Glutamatergic neuron (in vitro differentiated cells): ENCODE results near the gene SKIL. TPM values are rescaled to one million over a fixed set of nuclear protein-coding genes. Genes with fewer than 3 reads are reported as not detected.

Source experiments
- DNase-seq: peaks from one replicate; pipeline ENCODE4 v3.0.0; 2022
- H3K27ac Mint-ChIP-seq: one replicate; pipeline ENCODE4 v1.8.0; 2020; ENCODE audit warnings: mild to moderate bottlenecking, mixed read lengths, inconsistent platforms; ENCODE audit not compliant: unreplicated experiment
- H3K27me3 Mint-ChIP-seq: one replicate; pipeline ENCODE4 v1.8.0; 2020; ENCODE audit warnings: mild to moderate bottlenecking, moderate library complexity, mixed read lengths, inconsistent platforms; ENCODE audit not compliant: unreplicated experiment
- H3K36me3 Mint-ChIP-seq: one replicate; pipeline ENCODE4 v1.8.0; 2020; ENCODE audit warnings: mild to moderate bottlenecking, mixed read lengths, inconsistent platforms; ENCODE audit not compliant: unreplicated experiment
- H3K4me1 Mint-ChIP-seq: one replicate; pipeline ENCODE4 v1.8.0; 2020; ENCODE audit warnings: mild to moderate bottlenecking, low read depth, mixed read lengths, inconsistent platforms; ENCODE audit not compliant: unreplicated experiment
- H3K4me3 Mint-ChIP-seq: one replicate; pipeline ENCODE4 v1.8.0; 2020; ENCODE audit warnings: mild to moderate bottlenecking, mixed read lengths, inconsistent platforms; ENCODE audit not compliant: unreplicated experiment
- H3K9me3 Mint-ChIP-seq: one replicate; pipeline ENCODE4 v1.8.0; 2020; ENCODE audit warnings: mild to moderate bottlenecking, moderate library complexity, mixed read lengths, inconsistent platforms; ENCODE audit not compliant: unreplicated experiment
- total RNA-seq: library from RNA; stranded (reverse); fragmentation: NEBNext Ultra II Directional; extraction: Animal tissue kit (Norgen Biotek cat#: 25700); gene quantifications from one replicate; pipeline ENCODE4 v1.2.1, GENCODE V29; 2021; ENCODE audit not compliant: unreplicated experiment
- TF ChIP-seq, protein P1 (sequence below): fragments of 200-600 bp; sonication (generic); IDR thresholded peaks from one replicate; pipeline ENCODE4 v1.5.0; 2021; ENCODE audit not compliant: partially characterized antibody, unreplicated experiment

SKIL gene
- total RNA-seq, 1 donor from 2014 or later, result 52.3 TPM

DNA sequence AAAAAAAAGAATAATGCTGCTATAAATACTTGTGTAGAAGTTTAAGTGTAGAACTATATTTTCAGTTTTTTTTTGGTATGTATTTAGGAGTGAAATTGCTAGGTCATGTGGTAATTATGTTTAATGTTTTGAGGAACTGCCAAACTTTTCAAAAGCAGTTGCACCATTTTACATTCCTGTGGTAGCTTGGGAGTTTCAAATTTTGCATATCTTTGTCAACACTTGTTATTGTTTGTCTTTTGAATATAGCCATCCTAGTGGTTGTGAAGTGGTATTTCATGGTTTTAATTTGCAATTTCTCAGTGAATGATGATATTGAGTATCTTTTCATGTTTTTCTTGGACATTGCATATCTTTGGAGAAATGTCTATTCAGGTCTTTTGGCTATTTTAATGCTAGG is 30.4 kb downstream of the SKIL start:
- no peak overlapping the region for H3K27ac Mint-ChIP-seq
- peaks cover 2% of the 10 kb centered on the region for H3K9me3 Mint-ChIP-seq
- TF ChIP-seq, protein P1, sequence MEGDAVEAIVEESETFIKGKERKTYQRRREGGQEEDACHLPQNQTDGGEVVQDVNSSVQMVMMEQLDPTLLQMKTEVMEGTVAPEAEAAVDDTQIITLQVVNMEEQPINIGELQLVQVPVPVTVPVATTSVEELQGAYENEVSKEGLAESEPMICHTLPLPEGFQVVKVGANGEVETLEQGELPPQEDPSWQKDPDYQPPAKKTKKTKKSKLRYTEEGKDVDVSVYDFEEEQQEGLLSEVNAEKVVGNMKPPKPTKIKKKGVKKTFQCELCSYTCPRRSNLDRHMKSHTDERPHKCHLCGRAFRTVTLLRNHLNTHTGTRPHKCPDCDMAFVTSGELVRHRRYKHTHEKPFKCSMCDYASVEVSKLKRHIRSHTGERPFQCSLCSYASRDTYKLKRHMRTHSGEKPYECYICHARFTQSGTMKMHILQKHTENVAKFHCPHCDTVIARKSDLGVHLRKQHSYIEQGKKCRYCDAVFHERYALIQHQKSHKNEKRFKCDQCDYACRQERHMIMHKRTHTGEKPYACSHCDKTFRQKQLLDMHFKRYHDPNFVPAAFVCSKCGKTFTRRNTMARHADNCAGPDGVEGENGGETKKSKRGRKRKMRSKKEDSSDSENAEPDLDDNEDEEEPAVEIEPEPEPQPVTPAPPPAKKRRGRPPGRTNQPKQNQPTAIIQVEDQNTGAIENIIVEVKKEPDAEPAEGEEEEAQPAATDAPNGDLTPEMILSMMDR, result no peak
- no peaks in the 10 kb centered on the region for H3K4me1 Mint-ChIP-seq
- DNase-seq, result no peak
- H3K36me3 Mint-ChIP-seq, result peaks cover 6% of the 10 kb centered on the region
- H3K4me3 Mint-ChIP-seq, result no peak overlapping the region
- no peaks in the 10 kb centered on the region for H3K27me3 Mint-ChIP-seq

DNA sequence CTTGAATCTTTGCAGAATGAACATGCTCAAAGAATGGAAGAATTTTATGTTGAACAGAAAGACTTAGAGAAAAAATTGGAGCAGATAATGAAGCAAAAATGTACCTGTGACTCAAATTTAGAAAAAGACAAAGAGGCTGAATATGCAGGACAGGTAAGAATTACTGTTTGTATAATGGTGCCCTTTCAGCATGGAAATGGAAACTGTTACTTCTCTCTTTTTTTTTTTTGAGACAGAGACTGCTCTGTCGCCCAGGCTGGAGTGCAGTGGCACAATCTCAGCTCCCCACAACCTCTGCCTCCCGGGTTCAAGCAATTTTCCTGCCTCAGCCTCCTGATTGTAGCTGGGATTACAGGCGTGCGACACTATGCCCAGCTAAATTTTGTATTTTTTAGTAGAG is 33.6 kb downstream of the SKIL start:
- H3K4me3 Mint-ChIP-seq, result no peak overlapping the region
- H3K4me1 Mint-ChIP-seq, result no peaks in the 10 kb centered on the region

DNA sequence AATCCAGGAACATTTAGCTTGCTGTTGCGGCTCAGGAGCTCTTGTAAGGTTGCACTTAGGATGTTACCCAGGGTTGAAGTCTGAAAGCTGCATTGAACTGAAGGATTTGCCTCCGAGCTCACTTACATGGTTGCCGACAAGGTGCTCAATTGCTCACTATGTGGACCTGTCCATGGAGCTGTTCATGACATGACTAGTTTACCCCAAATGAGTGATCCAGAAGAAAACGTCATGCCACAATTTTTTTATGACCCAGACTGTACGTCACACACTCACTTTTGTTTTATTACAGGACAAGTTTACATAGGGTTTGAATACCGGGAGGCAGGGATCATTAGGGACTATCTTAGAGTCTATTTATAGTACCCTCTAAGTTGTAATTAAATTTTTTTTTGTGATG is 40.2 kb downstream of the SKIL start:
- Mint-ChIP-seq H3K4me1 (no peaks in the 10 kb centered on the region), H3K9me3 (no peaks in the 10 kb centered on the region), H3K27ac (no peak overlapping the region), H3K27me3 (no peaks in the 10 kb centered on the region), H3K4me3 (no peak overlapping the region), H3K36me3 (no peaks in the 10 kb centered on the region)
- TF ChIP-seq, protein P1, result no peak
- DNase-seq, result no peak

More for the DNA sequence above, 33.6 kb downstream of the SKIL start:
- Mint-ChIP-seq H3K27ac (no peak overlapping the region), H3K9me3 (peaks cover 2% of the 10 kb centered on the region), H3K27me3 (no peaks in the 10 kb centered on the region), H3K36me3 (peaks cover 6% of the 10 kb centered on the region)
- TF ChIP-seq, protein P1, result no peak
- no peak for DNase-seq

DNA sequence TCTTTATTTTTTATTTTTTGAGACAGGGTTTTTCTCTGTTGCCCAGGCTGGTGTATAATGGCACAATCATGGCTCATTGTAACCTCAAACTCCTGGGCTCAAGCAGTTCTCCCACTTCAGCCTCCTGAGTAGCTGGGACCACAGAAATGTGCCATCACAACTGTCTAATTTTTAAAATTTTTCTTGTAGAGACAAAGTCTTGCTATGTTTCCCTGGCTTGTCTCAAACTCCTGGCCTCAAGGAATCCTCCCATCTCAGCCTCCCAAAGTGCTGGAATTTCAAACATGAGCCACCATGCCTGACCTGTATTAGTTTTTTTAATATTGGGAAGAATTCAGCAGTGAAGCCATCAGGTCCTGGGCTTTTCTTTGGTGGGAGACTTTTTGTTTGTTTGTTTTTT is 47.6 kb downstream of the SKIL start:
- Mint-ChIP-seq H3K27ac (no peak overlapping the region), H3K36me3 (no peaks in the 10 kb centered on the region), H3K4me1 (no peaks in the 10 kb centered on the region), H3K27me3 (no peaks in the 10 kb centered on the region), H3K9me3 (no peaks in the 10 kb centered on the region), H3K4me3 (no peak overlapping the region)
- no peak for DNase-seq
- TF ChIP-seq, protein P1, result no peak

DNA sequence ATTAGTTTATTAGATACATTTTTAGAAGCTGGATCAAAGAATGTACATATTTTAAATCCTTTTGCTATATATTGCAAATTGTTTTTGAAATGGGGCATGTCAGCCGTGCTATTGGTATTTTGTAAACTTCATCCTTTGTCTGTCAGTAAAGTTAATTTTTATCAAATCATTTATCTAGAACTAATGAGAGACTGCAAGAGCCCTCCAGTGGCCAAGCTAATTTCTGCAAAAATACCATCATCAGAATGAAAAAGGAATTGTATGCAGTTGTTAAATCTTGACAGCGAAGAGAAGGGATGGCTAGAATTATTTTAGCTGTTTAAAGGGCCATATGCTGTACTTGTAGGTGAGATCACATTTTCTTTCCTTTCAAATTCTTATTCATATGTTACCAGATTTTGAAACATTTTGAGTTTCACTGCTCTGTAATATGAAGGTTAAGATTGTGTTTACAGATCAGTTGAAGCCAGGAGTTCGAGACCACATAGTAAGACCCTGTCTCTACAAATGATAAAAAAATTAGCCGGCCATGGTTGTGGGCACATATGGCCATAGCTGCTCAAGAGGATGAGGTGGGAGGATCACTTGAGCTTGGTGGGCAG is 53.0 kb downstream of the SKIL start:
- H3K4me1 Mint-ChIP-seq, result no peaks in the 10 kb centered on the region
- no peaks in the 10 kb centered on the region for H3K27me3 Mint-ChIP-seq
- DNase-seq, result no peak
- no peak overlapping the region for H3K27ac Mint-ChIP-seq
- H3K9me3 Mint-ChIP-seq, result no peaks in the 10 kb centered on the region
- no peak overlapping the region for H3K4me3 Mint-ChIP-seq
- TF ChIP-seq, protein P1, result peak; percentile 32
- H3K36me3 Mint-ChIP-seq, result no peaks in the 10 kb centered on the region
